ENCODE measurements around the gene TMEM150B.
A peak's percentile ranks its signal among the peaks of the same experiment; 100 is the strongest.

Gene TMEM150B

GRCh38 chr19:55353803-55354697 lies 28.9 kb upstream of the TMEM150B start:
- DNase-seq: peak; percentile 23

GRCh38 chr19:55353356-55353802 lies 28.2 kb upstream of the TMEM150B start:
- DNase-seq: no peak

GRCh38 chr19:55352549-55353145 lies 27.5 kb upstream of the TMEM150B start:
- no peak for DNase-seq

- DNase-seq: no peak
Observed at GRCh38 chr19:55352040-55352439, 26.9 kb upstream of the TMEM150B start.

- DNase-seq: no peak
Observed at GRCh38 chr19:55350620-55351315, 25.6 kb upstream of the TMEM150B start.

GRCh38 chr19:55348317-55349034 lies 23.3 kb upstream of the TMEM150B start:
- no peak for DNase-seq

- DNase-seq: no peak
Observed at GRCh38 chr19:55347442-55348009, 22.4 kb upstream of the TMEM150B start.

GRCh38 chr19:55346725-55347441 lies 21.7 kb upstream of the TMEM150B start:
- no peak for DNase-seq

- DNase-seq: no peak
Observed at GRCh38 chr19:55345818-55346724, 20.9 kb upstream of the TMEM150B start.

GRCh38 chr19:55345101-55345817 lies 20.1 kb upstream of the TMEM150B start:
- DNase-seq: no peak

GRCh38 chr19:55344444-55344843 lies 19.3 kb upstream of the TMEM150B start:
- DNase-seq: no peak

- no peak for DNase-seq
Observed at GRCh38 chr19:55341595-55342531, 16.7 kb upstream of the TMEM150B start.

- DNase-seq: peak; percentile 72
Observed at GRCh38 chr19:55341171-55341588, 16.0 kb upstream of the TMEM150B start.

GRCh38 chr19:55340784-55341147 lies 15.6 kb upstream of the TMEM150B start:
- no peak for DNase-seq

GRCh38 chr19:55339889-55340783 lies 15.0 kb upstream of the TMEM150B start:
- no peak for DNase-seq

- DNase-seq: peak; percentile 100
Observed at GRCh38 chr19:55339105-55339888, 14.2 kb upstream of the TMEM150B start, which contains the start of gene KMT5C. Gene KMT5C, plus strand, starts transcription at chr19:55339876. Its CDS starts 2,061 bp downstream, at chr19:55341937.

GRCh38 chr19:55336101-55336500 lies 11.0 kb upstream of the TMEM150B start:
- DNase-seq: no peak

Measured in activated CD4-positive, alpha-beta T cell treated with anti-CD3 and anti-CD28 coated beads, Interleukin-2, Interleukin-6, amounts not matched to agents 100 ng/mL and 50 ng/mL, durations not matched to agents 16 hours and 8 hours (primary cell).